Activated naive CD4-positive, alpha-beta T cell treated with anti-CD3 and anti-CD28 coated beads, Interleukin-2, amount 10 ng/mL, durations not matched to agents 7 days and 5 days (primary cell): ENCODE measurements around the gene TMEM175.
"Not testable (repeated sequence)": the region's sequence is repeated elsewhere in the genome, so short reads cannot be mapped to it uniquely, and the experiment has no call there.

Experiments
- CTCF ChIA-PET: fragments of 350-600 bp; sonication (Branson Sonifier 250); formaldehyde crosslinking; loops from one replicate; lab custom pipeline; 2021; ENCODE audit warnings: antibody characterized with exemption; lab: Charles Lee
- DNase-seq: peaks from one replicate; pipeline ENCODE4 v3.0.0-alpha.2; 2020
- H3K27ac Mint-ChIP-seq: one replicate; pipeline ENCODE4 v1.8.0; 2021; ENCODE audit warnings: mild to moderate bottlenecking, moderate library complexity, mixed read lengths
- H3K27me3 Mint-ChIP-seq: one replicate; pipeline ENCODE4 v1.8.0; 2021; ENCODE audit warnings: mild to moderate bottlenecking, mixed read lengths
- H3K36me3 Mint-ChIP-seq: one replicate; pipeline ENCODE4 v1.8.0; 2021; ENCODE audit warnings: mixed read lengths
- H3K4me1 Mint-ChIP-seq: one replicate; pipeline ENCODE4 v1.8.0; 2021; ENCODE audit warnings: mixed read lengths
- H3K4me3 Mint-ChIP-seq: one replicate; pipeline ENCODE4 v1.8.0; 2021; ENCODE audit warnings: mild to moderate bottlenecking, moderate library complexity, mixed read lengths
- H3K9me3 Mint-ChIP-seq: one replicate; pipeline ENCODE4 v1.8.0; 2021; ENCODE audit warnings: mixed read lengths

Gene TMEM175

DNA sequence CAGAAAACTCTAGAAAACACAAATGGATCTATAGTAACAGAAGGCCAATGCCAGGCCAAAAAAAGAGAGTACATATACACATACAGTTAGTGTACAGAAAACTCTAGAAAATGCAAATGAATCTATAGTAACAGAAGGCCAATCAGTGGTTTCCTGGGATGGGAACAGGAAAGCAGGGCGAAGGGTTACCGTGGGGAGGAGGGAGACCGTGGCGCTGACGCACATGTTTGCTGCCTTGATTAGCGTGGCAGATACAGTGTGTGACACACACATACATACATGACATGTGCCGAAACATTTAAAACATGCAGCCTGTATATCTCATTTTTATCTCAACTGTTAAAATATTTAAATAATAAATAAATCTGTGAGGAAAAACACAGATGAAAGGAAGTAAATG is 14.8 kb upstream of the TMEM175 start:
- no peak for DNase-seq
- peaks cover 36% of the 10 kb centered on the region for H3K4me1 Mint-ChIP-seq
- H3K9me3 Mint-ChIP-seq: peaks cover 9% of the 10 kb centered on the region
- peaks cover 30% of the 10 kb centered on the region for H3K36me3 Mint-ChIP-seq
- H3K27ac Mint-ChIP-seq: no peak overlapping the region
- H3K4me3 Mint-ChIP-seq: no peak overlapping the region
- CTCF ChIA-PET: no interaction called here
- H3K27me3 Mint-ChIP-seq: no peaks in the 10 kb centered on the region

DNA sequence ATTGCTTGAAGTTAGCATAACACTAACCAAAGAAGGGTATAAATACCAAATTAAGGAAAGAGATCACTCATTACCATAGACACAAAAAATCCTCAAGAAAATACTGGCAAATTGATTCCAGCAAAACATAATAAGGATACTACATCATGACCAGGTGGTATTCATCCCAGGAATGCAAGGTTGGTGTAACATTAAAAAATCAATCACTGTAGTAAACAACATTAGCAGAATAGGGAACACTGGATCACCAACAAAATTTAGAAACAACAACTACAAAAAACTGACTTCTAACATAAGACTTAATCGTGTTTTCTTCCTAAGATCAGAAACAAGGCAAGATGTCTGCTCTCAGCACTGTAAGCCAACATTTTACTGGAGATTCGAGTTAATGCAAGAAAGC is 14.3 kb upstream of the TMEM175 start:
- no peak overlapping the region for H3K27ac Mint-ChIP-seq
- no peaks in the 10 kb centered on the region for H3K27me3 Mint-ChIP-seq
- CTCF ChIA-PET: no interaction called here
- peaks cover 9% of the 10 kb centered on the region for H3K9me3 Mint-ChIP-seq
- H3K4me3 Mint-ChIP-seq: no peak overlapping the region
- peaks cover 41% of the 10 kb centered on the region for H3K4me1 Mint-ChIP-seq
- DNase-seq: no peak
- H3K36me3 Mint-ChIP-seq: peaks cover 34% of the 10 kb centered on the region

GRCh38 chr4:918591-918990 is 13.7 kb upstream of the TMEM175 start:
- CTCF ChIA-PET, H3K27ac Mint-ChIP-seq, DNase-seq, H3K4me3 Mint-ChIP-seq, H3K9me3 Mint-ChIP-seq, H3K27me3 Mint-ChIP-seq: not testable (repeated sequence)
- peaks cover 34% of the 10 kb centered on the region for H3K36me3 Mint-ChIP-seq
- H3K4me1 Mint-ChIP-seq: peaks cover 42% of the 10 kb centered on the region

- H3K27ac Mint-ChIP-seq, DNase-seq, H3K4me3 Mint-ChIP-seq, H3K27me3 Mint-ChIP-seq, H3K9me3 Mint-ChIP-seq, CTCF ChIA-PET: not testable (repeated sequence)
- Mint-ChIP-seq H3K36me3 (peaks cover 34% of the 10 kb centered on the region), H3K4me1 (peaks cover 43% of the 10 kb centered on the region)
Observed at GRCh38 chr4:919004-919680, 13.1 kb upstream of the TMEM175 start.

DNA sequence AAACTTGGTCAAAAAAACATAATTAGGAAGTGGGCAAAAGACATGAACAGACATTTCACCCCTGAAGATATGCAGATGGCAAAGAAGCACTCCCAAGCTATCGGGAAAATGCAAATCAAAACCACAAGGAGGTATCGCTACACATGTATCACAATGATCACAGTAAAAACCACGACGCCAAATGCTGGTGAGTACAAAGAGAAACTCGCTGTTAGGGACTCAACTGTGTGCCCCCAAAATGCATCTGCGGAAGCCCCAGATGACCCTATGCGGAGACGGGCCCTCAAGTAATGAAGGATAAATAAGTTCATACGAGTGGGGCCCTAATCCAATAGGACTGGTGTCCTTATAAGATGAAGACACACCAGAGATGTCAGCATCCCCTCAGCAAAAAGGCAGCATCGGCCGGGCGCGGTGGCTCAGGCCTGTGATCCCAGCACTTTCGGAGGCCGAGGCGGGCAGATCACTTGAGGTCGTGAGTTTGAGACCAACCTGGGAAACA is 10.4 kb upstream of the TMEM175 start:
- Mint-ChIP-seq H3K27me3 (no peaks in the 10 kb centered on the region), H3K4me3 (no peak overlapping the region), H3K9me3 (peaks cover 9% of the 10 kb centered on the region), H3K27ac (no peak overlapping the region), H3K36me3 (peaks cover 43% of the 10 kb centered on the region), H3K4me1 (peaks cover 45% of the 10 kb centered on the region)
- no peak for DNase-seq
- CTCF ChIA-PET: no interaction called here

GRCh38 chr4:924107-925096 is 7.9 kb upstream of the TMEM175 start:
- no peaks in the 10 kb centered on the region for H3K27me3 Mint-ChIP-seq
- H3K4me3 Mint-ChIP-seq: no peak overlapping the region
- no peak for DNase-seq
- H3K27ac Mint-ChIP-seq: no peak overlapping the region
- no peaks in the 10 kb centered on the region for H3K9me3 Mint-ChIP-seq
- peaks cover 34% of the 10 kb centered on the region for H3K36me3 Mint-ChIP-seq
- CTCF ChIA-PET: interaction anchor here (0.7 kb wide), 1 partner anchor 1086 kb away, joined by 3 read pairs; no protein-coding TSS in a partner anchor
- peaks cover 47% of the 10 kb centered on the region for H3K4me1 Mint-ChIP-seq

DNA sequence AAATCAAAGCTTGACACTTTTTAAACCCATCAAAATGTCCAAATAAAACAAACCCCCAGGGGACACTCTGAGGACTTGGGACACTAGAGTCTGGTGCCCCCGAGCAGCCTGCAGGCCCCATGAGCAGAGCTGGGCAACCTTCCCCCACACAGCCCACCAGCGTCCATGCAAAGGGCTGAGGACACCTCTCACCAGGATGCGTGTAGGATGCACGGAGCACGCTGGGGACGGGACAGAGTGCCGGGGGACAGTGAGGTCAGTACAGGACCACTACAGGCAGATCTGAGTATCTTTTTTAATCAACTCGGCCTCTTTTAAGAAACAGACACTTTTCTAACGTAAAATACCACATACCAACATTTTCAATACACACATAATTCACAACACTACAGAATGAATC is 7.1 kb upstream of the TMEM175 start:
- Mint-ChIP-seq H3K27ac (peak overlapping the region; percentile 42), H3K4me3 (no peak overlapping the region), H3K36me3 (peaks cover 28% of the 10 kb centered on the region), H3K4me1 (peaks cover 54% of the 10 kb centered on the region), H3K9me3 (no peaks in the 10 kb centered on the region), H3K27me3 (no peaks in the 10 kb centered on the region)
- CTCF ChIA-PET: no interaction called here
- no peak for DNase-seq

GRCh38 chr4:925771-926500 is 6.3 kb upstream of the TMEM175 start:
- Mint-ChIP-seq H3K27me3 (no peaks in the 10 kb centered on the region), H3K27ac (no peak overlapping the region), H3K4me3 (no peak overlapping the region), H3K36me3 (peaks cover 26% of the 10 kb centered on the region), H3K4me1 (peaks cover 62% of the 10 kb centered on the region), H3K9me3 (no peaks in the 10 kb centered on the region)
- DNase-seq: no peak
- CTCF ChIA-PET: no interaction called here

DNA sequence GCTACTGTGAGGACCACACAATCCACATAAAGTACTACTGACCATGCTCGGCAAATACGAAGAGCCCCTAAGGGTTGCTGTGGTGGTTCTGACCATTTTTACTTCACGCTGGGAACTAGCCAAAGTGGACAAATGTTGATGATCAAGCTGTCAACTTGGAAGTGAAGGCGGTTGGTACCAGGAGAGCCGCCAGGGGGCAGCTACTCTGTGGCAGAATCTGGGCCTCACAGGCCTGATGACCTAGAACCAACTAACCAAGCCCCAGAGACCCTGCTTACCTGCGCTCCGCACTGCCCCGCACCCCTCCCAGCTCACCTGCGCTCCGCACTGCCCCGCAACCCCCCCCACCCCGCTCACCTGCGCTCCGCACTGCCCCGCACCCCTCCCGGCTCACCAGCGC is 5.7 kb upstream of the TMEM175 start:
- Mint-ChIP-seq H3K27me3 (no peaks in the 10 kb centered on the region), H3K27ac (no peak overlapping the region), H3K4me1 (peaks cover 63% of the 10 kb centered on the region), H3K4me3 (no peak overlapping the region), H3K9me3 (no peaks in the 10 kb centered on the region), H3K36me3 (peaks cover 28% of the 10 kb centered on the region)
- CTCF ChIA-PET: no interaction called here
- no peak for DNase-seq

DNA sequence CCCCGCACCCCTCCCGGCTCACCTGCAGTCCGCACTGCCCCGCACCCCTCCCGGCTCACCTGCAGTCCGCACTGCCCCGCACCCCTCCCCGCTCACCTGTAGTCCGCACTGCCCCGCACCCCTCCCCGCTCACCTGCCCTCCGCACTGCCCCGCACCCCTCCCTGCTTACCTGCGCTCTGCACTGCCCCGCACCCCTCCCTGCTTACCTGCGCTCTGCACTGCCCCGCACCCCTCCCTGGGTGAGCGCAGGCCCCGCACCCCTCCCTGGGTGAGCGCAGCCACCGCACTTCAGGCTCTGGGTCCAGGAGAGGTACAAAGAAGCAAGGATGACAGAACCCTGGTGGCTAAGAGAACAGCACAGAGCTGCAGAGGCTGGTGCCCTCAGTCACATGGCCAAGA is 4.7 kb upstream of the TMEM175 start:
- CTCF ChIA-PET, H3K27me3 Mint-ChIP-seq, DNase-seq, H3K9me3 Mint-ChIP-seq, H3K4me3 Mint-ChIP-seq, H3K27ac Mint-ChIP-seq: not testable (repeated sequence)
- Mint-ChIP-seq H3K4me1 (peaks cover 57% of the 10 kb centered on the region), H3K36me3 (peaks cover 21% of the 10 kb centered on the region)

- peak overlapping the region; percentile 28 for H3K4me3 Mint-ChIP-seq
- H3K36me3 Mint-ChIP-seq: peaks cover 18% of the 10 kb centered on the region
- CTCF ChIA-PET: interaction anchor here (1.1 kb wide), 1 partner anchor 8 kb away, joined by 4 read pairs; no protein-coding TSS in a partner anchor
- H3K27me3 Mint-ChIP-seq: no peaks in the 10 kb centered on the region
- H3K9me3 Mint-ChIP-seq: no peaks in the 10 kb centered on the region
- H3K27ac Mint-ChIP-seq: peak overlapping the region; percentile 45
- H3K4me1 Mint-ChIP-seq: peaks cover 60% of the 10 kb centered on the region
- DNase-seq: no peak
Observed at GRCh38 chr4:929096-929765, 3.0 kb upstream of the TMEM175 start.

DNA sequence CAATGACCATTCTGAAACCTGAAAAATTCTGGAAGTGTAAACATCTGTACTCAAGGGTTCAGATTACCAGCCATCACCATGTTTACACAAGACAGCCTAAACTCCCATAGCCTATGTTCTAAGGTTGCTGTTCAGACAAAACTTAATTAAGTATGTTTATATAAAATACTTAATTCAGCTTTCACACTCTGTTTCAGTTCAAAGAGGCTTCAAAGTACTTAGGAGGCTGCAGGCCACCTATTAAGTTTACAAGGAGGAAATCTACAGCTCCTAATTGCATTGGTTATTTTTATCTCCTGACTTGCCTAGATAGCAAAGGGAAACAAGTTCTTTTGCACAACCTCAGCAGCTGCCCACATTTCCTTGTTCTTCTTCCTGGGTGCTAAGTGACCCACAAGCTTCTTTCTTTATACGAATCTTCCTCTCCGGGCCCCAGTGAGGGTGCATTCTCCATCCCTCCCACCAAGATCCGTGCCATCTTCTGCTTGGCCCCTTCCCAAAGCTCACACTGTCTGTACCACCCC is 2.2 kb upstream of the TMEM175 start:
- DNase-seq: peak; percentile 34
- Mint-ChIP-seq H3K9me3 (no peaks in the 10 kb centered on the region), H3K27me3 (no peaks in the 10 kb centered on the region), H3K4me1 (peaks cover 52% of the 10 kb centered on the region), H3K36me3 (peaks cover 15% of the 10 kb centered on the region), H3K27ac (peak overlapping the region; percentile 96), H3K4me3 (peak overlapping the region; percentile 96)
- CTCF ChIA-PET: interaction anchor here (1.1 to 1.3 kb wide), 2 partner anchors 9 to 187 kb away, joined by 4 to 8 read pairs; no protein-coding TSS in a partner anchor

- peaks cover 13% of the 10 kb centered on the region for H3K36me3 Mint-ChIP-seq
- H3K27ac Mint-ChIP-seq: peak overlapping the region; percentile 96
- DNase-seq: no peak
- H3K27me3 Mint-ChIP-seq: no peaks in the 10 kb centered on the region
- H3K9me3 Mint-ChIP-seq: no peaks in the 10 kb centered on the region
- CTCF ChIA-PET: interaction anchor here (1.3 kb wide), 1 partner anchor 188 kb away, joined by 8 read pairs; no protein-coding TSS in a partner anchor
- H3K4me3 Mint-ChIP-seq: peak overlapping the region; percentile 96
- H3K4me1 Mint-ChIP-seq: peaks cover 46% of the 10 kb centered on the region
Observed at GRCh38 chr4:930827-931193, 1.4 kb upstream of the TMEM175 start.
